ENCODE measurements around the gene MED26. TPM values are rescaled to one million over a fixed set of nuclear protein-coding genes. Genes with fewer than 3 reads are reported as not detected.

The MED26 gene
- total and polyA plus RNA-seq, 2 of the 13 experiments (the other 11 are each of a cell fraction or from before 2014, with no cell fraction given): 3.5 to 3.8 TPM

DNA sequence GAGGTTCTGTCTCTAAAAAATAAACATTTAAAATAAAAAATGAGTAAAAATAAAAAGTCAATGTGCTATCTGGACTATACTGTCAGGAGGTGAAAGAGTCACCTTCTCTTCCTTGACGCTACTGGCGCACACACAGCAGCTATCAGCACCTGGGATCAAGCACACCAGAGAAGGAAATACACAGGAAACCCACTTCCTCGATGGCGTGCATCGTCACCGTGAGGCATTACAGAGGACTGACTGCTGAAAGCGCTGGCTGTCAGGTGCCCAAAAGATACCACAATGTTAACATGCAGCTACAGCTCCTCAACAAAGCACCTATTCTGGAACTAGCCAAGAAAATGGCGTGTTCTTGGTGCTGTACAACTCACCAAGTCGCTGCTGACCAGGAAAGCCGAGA is 61.8 kb downstream of the MED26 start:
- no peak for DNase-seq (ENCODE audit: low spot score)
- BruUV-seq (replicated peaks): no TSS peak
- no peak overlapping the region for H3K4me2 ChIP-seq (ENCODE audit: low read depth, low read length)
- no peak overlapping the region for H2AFZ ChIP-seq (ENCODE audit: low read length)
- H4K20me1 ChIP-seq (ENCODE audit: insufficient read depth, low read length): no peaks in the 10 kb centered on the region
- TF ChIP-seq PHF8 (CRISPR knock-in tag; IDR thresholded peaks at IDR 0.05) (no peak), HNRNPH1 (optimal IDR thresholded peaks at IDR 0.05; ENCODE audit: low read depth, low read length) (no peak), ZNF225 (CRISPR knock-in tag; IDR thresholded peaks at IDR 0.05) (no peak), AHR (CRISPR knock-in tag; IDR thresholded peaks at IDR 0.05) (no peak), PHF20 (CRISPR knock-in tag; IDR thresholded peaks at IDR 0.05) (no peak), IRX3 (CRISPR knock-in tag; IDR thresholded peaks at IDR 0.05; ENCODE audit: borderline replicate concordance, low read depth) (no peak)
- FAIRE-seq: no peak
- H3K36me3 ChIP-seq (replicated peaks in 1 of 2; ENCODE audit: control insufficient read depth in 1 of 2, insufficient read depth in 2 of 2, low read length in 2 of 2): peaks cover 15 to 60% of the 10 kb centered on the region in 2 experiments
- H3K9me3 ChIP-seq (ENCODE audit: low read length): no peaks in the 10 kb centered on the region
- H3K27ac ChIP-seq (ENCODE audit: extremely low read length, insufficient read depth, low read length): no peak overlapping the region
- ChIA-PET POLR2A (no interaction called here), CTCF (ENCODE audit: low intra/inter-chr PET ratio, low total read pairs) (no interaction called here)
- H3K9ac ChIP-seq (ENCODE audit: insufficient read depth, low read depth, low read length): no peak overlapping the region
- H3K4me1 ChIP-seq (ENCODE audit: insufficient read depth, low read length): peaks cover 22% of the 10 kb centered on the region
- H3K27me3 ChIP-seq (ENCODE audit: control insufficient read depth in 1 of 2, insufficient read depth in 2 of 2, low read length in 2 of 2): no peaks in the 10 kb centered on the region
- H3K4me3 ChIP-seq (replicated peaks in 1 of 3; ENCODE audit: insufficient read depth in 1 of 3, low read depth in 2 of 3, low read length in 3 of 3): no peak overlapping the region
- intact Hi-C loops (cut with micrococcal nuclease; ENCODE audit: unreplicated experiment): no loop called here
- H3K79me2 ChIP-seq (ENCODE audit: insufficient read depth, low read length): peaks cover 23% of the 10 kb centered on the region
- in situ Hi-C loops (cut with HindIII; ENCODE audit: extremely low pct_ligation_motif_present, low pct_unique_long_range_greater_than_20kb): no loop called here
- ATAC-seq: no peak
- WGBS (ENCODE audit: low lambda C conversion rate): 98% methylated on average over 6 of the region's 10 CpGs

GRCh38 chr19:16564842-16565241 is 63.2 kb downstream of the MED26 start:
- TF ChIP-seq PITX1 (CRISPR knock-in tag; IDR thresholded peaks at IDR 0.05) (no peak), ZFP36L2 (CRISPR knock-in tag; IDR thresholded peaks at IDR 0.05) (no peak), ATF7 (IDR thresholded peaks at IDR 0.05) (no peak), ATF7 (CRISPR knock-in tag; IDR thresholded peaks at IDR 0.05) (no peak), ZSCAN31 (CRISPR knock-in tag; IDR thresholded peaks at IDR 0.05; ENCODE audit: low read depth) (no peak), RBM22 (optimal IDR thresholded peaks at IDR 0.05; ENCODE audit: low read length) (no peak), ZFP1 (CRISPR knock-in tag; IDR thresholded peaks at IDR 0.05) (no peak), ZNF558 (CRISPR knock-in tag; IDR thresholded peaks at IDR 0.05; ENCODE audit: borderline replicate concordance) (no peak), PAX8 (CRISPR knock-in tag; IDR thresholded peaks at IDR 0.05; ENCODE audit: borderline replicate concordance) (no peak), MYC (CRISPR knock-in tag; IDR thresholded peaks at IDR 0.05; ENCODE audit: borderline replicate concordance) (no peak), RARA (CRISPR knock-in tag; IDR thresholded peaks at IDR 0.05) (no peak), E2F2 (CRISPR knock-in tag; IDR thresholded peaks at IDR 0.05; ENCODE audit: borderline replicate concordance) (no peak)
- TF ChIP-seq, protein P1, sequence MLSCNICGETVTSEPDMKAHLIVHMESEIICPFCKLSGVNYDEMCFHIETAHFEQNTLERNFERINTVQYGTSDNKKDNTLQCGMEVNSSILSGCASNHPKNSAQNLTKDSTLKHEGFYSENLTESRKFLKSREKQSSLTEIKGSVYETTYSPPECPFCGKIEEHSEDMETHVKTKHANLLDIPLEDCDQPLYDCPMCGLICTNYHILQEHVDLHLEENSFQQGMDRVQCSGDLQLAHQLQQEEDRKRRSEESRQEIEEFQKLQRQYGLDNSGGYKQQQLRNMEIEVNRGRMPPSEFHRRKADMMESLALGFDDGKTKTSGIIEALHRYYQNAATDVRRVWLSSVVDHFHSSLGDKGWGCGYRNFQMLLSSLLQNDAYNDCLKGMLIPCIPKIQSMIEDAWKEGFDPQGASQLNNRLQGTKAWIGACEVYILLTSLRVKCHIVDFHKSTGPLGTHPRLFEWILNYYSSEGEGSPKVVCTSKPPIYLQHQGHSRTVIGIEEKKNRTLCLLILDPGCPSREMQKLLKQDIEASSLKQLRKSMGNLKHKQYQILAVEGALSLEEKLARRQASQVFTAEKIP (CRISPR knock-in tag; IDR thresholded peaks at IDR 0.05; ENCODE audit: borderline replicate concordance): no peak
- no peaks in the 10 kb centered on the region for H4K20me1 ChIP-seq (ENCODE audit: insufficient read depth, low read length)
- H3K27ac ChIP-seq (ENCODE audit: extremely low read length, insufficient read depth, low read length): no peak overlapping the region
- no peaks in the 10 kb centered on the region for H3K9me3 ChIP-seq (ENCODE audit: low read length)
- CTCF ChIA-PET (ENCODE audit: low intra/inter-chr PET ratio, low total read pairs): no interaction called here
- in situ Hi-C loops (cut with HindIII; ENCODE audit: extremely low pct_ligation_motif_present, low pct_unique_long_range_greater_than_20kb) (no loop called here), intact Hi-C loops (cut with micrococcal nuclease; ENCODE audit: unreplicated experiment) (no loop called here)
- no peak overlapping the region for H3K4me3 ChIP-seq (replicated peaks in 1 of 3; ENCODE audit: insufficient read depth in 1 of 3, low read depth in 2 of 3, low read length in 3 of 3)
- H3K4me2 ChIP-seq (ENCODE audit: low read depth, low read length): no peak overlapping the region
- no TSS peak for BruUV-seq (replicated peaks)
- WGBS (ENCODE audit: low lambda C conversion rate): 87% methylated on average over 7 of the region's 7 CpGs
- no peak for ATAC-seq
- peaks cover 10% of the 10 kb centered on the region for H3K79me2 ChIP-seq (ENCODE audit: insufficient read depth, low read length)
- POLR2A ChIA-PET: no interaction called here
- no peak overlapping the region for H2AFZ ChIP-seq (ENCODE audit: low read length)
- FAIRE-seq: no peak
- H3K36me3 ChIP-seq (replicated peaks in 1 of 2; ENCODE audit: control insufficient read depth in 1 of 2, insufficient read depth in 2 of 2, low read length in 2 of 2): peaks cover 16 to 69% of the 10 kb centered on the region in 2 experiments
- peaks cover 9% of the 10 kb centered on the region for H3K4me1 ChIP-seq (ENCODE audit: insufficient read depth, low read length)
- no peak overlapping the region for H3K9ac ChIP-seq (ENCODE audit: insufficient read depth, low read depth, low read length)
- DNase-seq (ENCODE audit: low spot score): no peak
- H3K27me3 ChIP-seq (ENCODE audit: control insufficient read depth in 1 of 2, insufficient read depth in 2 of 2, low read length in 2 of 2): no peaks in the 10 kb centered on the region
